A549 (cell line): ENCODE measurements around the gene CLEC4F. TPM values are rescaled to one million over a fixed set of nuclear protein-coding genes. Genes with fewer than 3 reads are reported as not detected.

ENCODE experiments used
- ATAC-seq, 2 experiments: fragments of 200-7000 bp in 1 of 2; fragments of >200 bp in 1 of 2; cut with Nextera tagmentation in 1 of 2; cut with Tn5 transposase in 1 of 2; 3 replicates each; pipeline versions ENCODE4 v1.8.0 to v1.9.1; 2018 to 2020; ENCODE audit warnings: mild to moderate bottlenecking in 1 of 2, moderate library complexity in 1 of 2
- CTCF ChIA-PET: fragments of 300-600 bp; sonication (Branson Sonifier 250); formaldehyde crosslinking; extraction: SDS; loops from one replicate; lab custom pipeline; 2021; ENCODE audit warnings: antibody characterized with exemption, inconsistent platforms; lab: Yijun Ruan, JAX
- POLR2A ChIA-PET: fragments of 350-600 bp; formaldehyde crosslinking; extraction: SDS; loops from one replicate; lab custom pipeline; 2021; ENCODE audit warnings: antibody characterized with exemption, inconsistent platforms; lab: Yijun Ruan, JAX
- DNase-seq, 2 experiments: peaks; one replicate each; pipeline versions ENCODE4 v3.0.0 to v3.0.0-alpha.2; 2011 to 2016; ENCODE audit warnings: low read depth in 1 of 2, low spot score in 1 of 2
- FAIRE-seq: peaks from 2 replicates; lab custom pipeline; 2011; peaks lifted over from hg19 to GRCh38; lab: Jason Lieb, UNC
- H3K27ac ChIP-seq, 2 experiments: fragments of >200 bp; sonication (Bioruptor Twin); formaldehyde crosslinking; 3 replicates each; pipeline ENCODE4 v1.5.1; 2016 to 2017
- H3K4me1 ChIP-seq: fragments of >200 bp; sonication (Bioruptor Twin); formaldehyde crosslinking; 3 replicates; pipeline ENCODE4 v1.6.1; 2016
- H3K4me2 ChIP-seq: fragments of >200 bp; sonication (Bioruptor Twin); formaldehyde crosslinking; 3 replicates; pipeline ENCODE4 v1.6.1; 2016
- H3K4me3 ChIP-seq: fragments of >200 bp; sonication (Bioruptor Twin); formaldehyde crosslinking; 3 replicates; pipeline ENCODE4 v1.5.1; 2016
- H3K9me3 ChIP-seq: fragments of >200 bp; sonication (Bioruptor Twin); formaldehyde crosslinking; 3 replicates; pipeline ENCODE4 v1.6.1; 2016
- CBX8 ChIP-seq: fragments of 200-600 bp; sonication (generic); IDR thresholded peaks from 2 replicates; pipeline ENCODE4 v1.6.1; 2016
- HOXA7 ChIP-seq: fragments of 250-450 bp; sonication (Bioruptor Pico); IDR thresholded peaks from 2 replicates; pipeline ENCODE4 v1.5.0; 2020; ENCODE audit warnings: mild to moderate bottlenecking, moderate library complexity
- HOXB5 ChIP-seq: fragments of 250-450 bp; sonication (Bioruptor Pico); IDR thresholded peaks from 2 replicates; pipeline ENCODE4 v1.5.0; 2020; ENCODE audit warnings: mild to moderate bottlenecking, moderate library complexity
- JUN ChIP-seq, 2 experiments: fragments of >200 bp; sonication (Bioruptor Twin); formaldehyde crosslinking; IDR thresholded peaks; 2 replicates in 1 of 2; 3 replicates in 1 of 2; pipeline ENCODE4 v1.6.1; 2016 to 2017
- NFE2L2 ChIP-seq: fragments of 150-350 bp; conservative IDR thresholded peaks from 2 replicates; pipeline ENCODE4 v1.6.1; 2014; ENCODE audit warnings: low read length
- PHF8 ChIP-seq: fragments of 200-600 bp; sonication (generic); IDR thresholded peaks from 2 replicates; pipeline ENCODE4 v1.6.1; 2016; ENCODE audit warnings: low read depth, mild to moderate bottlenecking, antibody characterized with exemption, moderate library complexity, borderline replicate concordance
- POLR2AphosphoS2 ChIP-seq: conservative IDR thresholded peaks from 2 replicates; pipeline ENCODE4 v1.6.1; 2012; ENCODE audit warnings: low read length, improper control_type of control experiment, inconsistent platforms
- RAD21 ChIP-seq, 2 experiments: fragments of >200 bp in 1 of 2; sonication (Bioruptor Twin) in 1 of 2; formaldehyde crosslinking in 1 of 2; IDR thresholded peaks in 1 of 2; conservative IDR thresholded peaks in 1 of 2; 2 replicates in 1 of 2; 3 replicates in 1 of 2; pipeline ENCODE4 v1.6.1; 2012 to 2018; ENCODE audit warnings: inconsistent platforms in 1 of 2
- RARB ChIP-seq: fragments of 250-450 bp; sonication (Bioruptor Pico); IDR thresholded peaks from 2 replicates; pipeline ENCODE4 v1.8.0; 2021; ENCODE audit warnings: mild to moderate bottlenecking, moderate library complexity
- RCOR1 ChIP-seq: fragments of 150-350 bp; IDR thresholded peaks from 2 replicates; pipeline ENCODE4 v1.6.1; 2014; ENCODE audit warnings: antibody characterized with exemption, low read length, low read depth
- RNF2 ChIP-seq: fragments of 200-600 bp; sonication (generic); IDR thresholded peaks from 2 replicates; pipeline ENCODE4 v1.6.1; 2016; ENCODE audit warnings: low read depth, mild to moderate bottlenecking, antibody characterized with exemption, moderate library complexity, borderline replicate concordance
- SMC3 ChIP-seq: fragments of >200 bp; sonication (Bioruptor Twin); formaldehyde crosslinking; IDR thresholded peaks from 3 replicates; pipeline ENCODE4 v1.6.1; 2018; ENCODE audit warnings: inconsistent platforms
- TFCP2L1 ChIP-seq: fragments of 250-450 bp; sonication (Bioruptor Pico); IDR thresholded peaks from 2 replicates; pipeline ENCODE4 v1.5.0; 2021; ENCODE audit warnings: mild to moderate bottlenecking
- TP53 ChIP-seq: fragments of 250-450 bp; sonication (Bioruptor Pico); IDR thresholded peaks from 2 replicates; pipeline ENCODE4 v1.5.0; 2021; ENCODE audit warnings: mild to moderate bottlenecking, moderate library complexity
- ZSCAN20 ChIP-seq: fragments of 250-450 bp; sonication (Bioruptor Pico); IDR thresholded peaks from 2 replicates; pipeline ENCODE4 v1.8.0; 2022; ENCODE audit warnings: mild to moderate bottlenecking, moderate library complexity
- WGBS: methylation state at CpG from one replicate; pipeline ENCODE4 v1.1.6; 2017; ENCODE audit errors: missing lambda C conversion rate; 5-methylcytosine and 5-hydroxymethylcytosine counted together
- polyA plus RNA-seq, 4 experiments: library from polyadenylated mRNA; depleted of rRNA in 3 of 4; stranded (reverse); fragments of >200 nt; fragmentation: RNase III in 1 of 4; extraction: RNeasy Plus Mini Kit Qiagen cat#74134 plus additional on column Dnase treatment in 1 of 4; gene quantifications; 2 replicates in 3 of 4; 3 replicates in 1 of 4; pipeline ENCODE4 v1.2.3, GENCODE V29; 2011 to 2017
- TF ChIP-seq, protein P1 (sequence below): fragments of >200 bp; sonication (Bioruptor Twin); formaldehyde crosslinking; IDR thresholded peaks from 3 replicates; pipeline ENCODE4 v1.5.1; 2016
- TF ChIP-seq, protein P2 (sequence below): IDR thresholded peaks from 2 replicates; pipeline ENCODE4 v1.6.1; 2012
- TF ChIP-seq, protein P3 (sequence below): fragments of 150-350 bp; IDR thresholded peaks from 2 replicates; pipeline ENCODE4 v1.6.1; 2014; ENCODE audit warnings: low read depth, mild to moderate bottlenecking, low read length

The CLEC4F gene
- polyA plus RNA-seq, 2 of the 4 experiments (the other 2 are of a cell fraction), result not detected

DNA sequence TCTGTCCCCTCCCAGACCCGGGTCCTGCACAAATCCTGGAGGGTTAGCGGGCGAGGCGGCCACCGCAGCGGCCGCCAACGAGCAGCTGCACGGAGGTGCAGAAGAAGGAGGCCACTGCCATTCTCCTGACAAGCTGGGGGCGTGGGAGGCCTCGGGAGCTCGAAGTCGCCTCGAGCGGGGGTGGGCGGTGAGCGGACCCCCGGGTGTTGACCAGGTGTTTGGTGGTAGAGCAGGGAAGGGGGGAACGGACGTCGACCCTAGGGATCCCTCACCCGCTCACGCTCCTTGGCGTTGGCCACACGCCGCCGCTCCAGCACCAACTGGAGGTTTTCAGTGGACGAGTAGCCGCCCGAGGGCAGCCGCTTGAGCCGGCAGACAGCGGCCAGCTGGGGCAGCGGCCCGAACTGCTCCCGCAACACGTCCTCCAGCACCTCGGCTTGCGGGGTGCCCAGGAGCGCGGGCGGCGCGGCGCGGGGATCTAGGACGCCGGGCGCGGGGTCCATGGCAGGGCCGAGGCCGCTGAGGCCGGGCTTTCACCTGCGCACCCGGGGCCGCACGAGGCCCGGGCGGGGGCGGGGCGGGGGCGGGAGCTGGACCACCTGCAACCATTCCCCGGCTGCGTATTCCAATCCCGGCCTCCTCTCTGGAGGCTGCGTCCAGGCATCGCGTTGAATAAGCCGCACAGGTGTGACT is 30.1 kb downstream of the CLEC4F start, which contains the start of gene FIGLA (continued):
- TF ChIP-seq, protein P1, sequence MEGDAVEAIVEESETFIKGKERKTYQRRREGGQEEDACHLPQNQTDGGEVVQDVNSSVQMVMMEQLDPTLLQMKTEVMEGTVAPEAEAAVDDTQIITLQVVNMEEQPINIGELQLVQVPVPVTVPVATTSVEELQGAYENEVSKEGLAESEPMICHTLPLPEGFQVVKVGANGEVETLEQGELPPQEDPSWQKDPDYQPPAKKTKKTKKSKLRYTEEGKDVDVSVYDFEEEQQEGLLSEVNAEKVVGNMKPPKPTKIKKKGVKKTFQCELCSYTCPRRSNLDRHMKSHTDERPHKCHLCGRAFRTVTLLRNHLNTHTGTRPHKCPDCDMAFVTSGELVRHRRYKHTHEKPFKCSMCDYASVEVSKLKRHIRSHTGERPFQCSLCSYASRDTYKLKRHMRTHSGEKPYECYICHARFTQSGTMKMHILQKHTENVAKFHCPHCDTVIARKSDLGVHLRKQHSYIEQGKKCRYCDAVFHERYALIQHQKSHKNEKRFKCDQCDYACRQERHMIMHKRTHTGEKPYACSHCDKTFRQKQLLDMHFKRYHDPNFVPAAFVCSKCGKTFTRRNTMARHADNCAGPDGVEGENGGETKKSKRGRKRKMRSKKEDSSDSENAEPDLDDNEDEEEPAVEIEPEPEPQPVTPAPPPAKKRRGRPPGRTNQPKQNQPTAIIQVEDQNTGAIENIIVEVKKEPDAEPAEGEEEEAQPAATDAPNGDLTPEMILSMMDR, result no peak
- TF ChIP-seq RARB (CRISPR knock-in tag) (no peak), RNF2 (no peak)

DNA sequence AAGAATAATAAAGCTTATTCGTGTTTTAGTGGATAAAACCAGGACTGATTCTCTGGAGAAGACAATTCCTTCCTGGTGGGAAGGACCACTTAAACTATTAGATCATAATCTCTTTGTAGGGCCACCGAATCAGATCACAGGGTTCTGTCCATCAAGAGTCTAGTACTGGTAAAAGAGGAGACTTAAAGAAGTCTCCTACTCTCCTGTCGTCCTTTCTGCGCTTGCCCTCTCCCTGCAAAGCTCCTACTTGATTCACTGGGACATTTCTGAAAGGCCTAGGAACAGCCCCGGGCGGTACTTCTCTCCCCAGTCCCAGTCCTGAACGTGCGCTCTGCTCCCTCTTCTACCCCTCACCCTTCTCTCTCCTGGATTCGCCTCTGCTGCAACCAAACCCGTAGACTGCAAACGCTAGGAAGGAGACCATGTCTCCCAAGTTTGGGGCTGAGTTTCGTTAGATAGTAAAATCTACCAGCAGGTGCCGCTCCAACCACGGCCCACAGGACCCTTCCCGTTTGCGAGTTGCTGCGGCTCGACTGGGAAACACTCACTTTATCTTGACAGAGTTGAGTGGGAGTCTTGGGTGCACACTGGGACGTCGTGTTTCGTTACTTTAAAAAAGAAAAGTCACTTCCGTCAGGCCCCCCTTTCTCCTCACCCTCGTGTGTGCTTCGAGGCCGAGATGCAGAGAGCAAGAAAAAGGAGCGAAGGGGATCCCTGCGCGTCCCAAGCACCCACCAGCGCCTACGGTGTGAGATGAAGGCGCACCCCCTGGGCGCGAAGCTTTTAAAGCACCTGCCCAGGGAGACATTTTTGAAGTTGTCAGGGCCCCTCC is 30.9 kb downstream of the CLEC4F start:
- CTCF ChIA-PET, result interaction anchor here (0.5 to 11.7 kb wide), 71 partner anchors 8 to 1409 kb away, joined by 3 to 147 read pairs (median 4); partner anchors contain the start of genes ADD2, ANKRD53, CLEC4F and TGFA
- Histone ChIP-seq H3K9me3 (no peaks in the 10 kb centered on the region), H3K4me1 (peaks cover 7% of the 10 kb centered on the region; the same call in 1 of the 3 replicates), H3K4me2 (peak overlapping the region; percentile 97), H3K4me3 (peak overlapping the region; percentile 45), H3K27ac (0 out of 6 replicates have a peak overlapping the region, but pooled peaks of 1 of the 2 experiments have one; percentile 11)
- FAIRE-seq (peak; percentile 54), DNase-seq (peak; percentile 78 to 85), ATAC-seq (peak; percentile 86 to 96)
- WGBS, result 4% methylated on average over 33 of the region's 33 CpGs
- TF ChIP-seq, protein P2, sequence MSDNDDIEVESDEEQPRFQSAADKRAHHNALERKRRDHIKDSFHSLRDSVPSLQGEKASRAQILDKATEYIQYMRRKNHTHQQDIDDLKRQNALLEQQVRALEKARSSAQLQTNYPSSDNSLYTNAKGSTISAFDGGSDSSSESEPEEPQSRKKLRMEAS, result peak; percentile 44; the same call in 1 of the 2 replicates
- TF ChIP-seq HOXB5 (CRISPR knock-in tag) (no peak), TP53 (CRISPR knock-in tag) (no peak), RCOR1 (no peak), JUN (IDR thresholded peaks at IDR 0.05) (no peak), HOXA7 (CRISPR knock-in tag) (no peak), SMC3 (peak; percentile 80), TFCP2L1 (CRISPR knock-in tag) (no peak), RAD21 (conservative IDR thresholded peaks at IDR 0.05 in 1 of 2, IDR thresholded peaks at IDR 0.05 in 1 of 2) (peak; percentile 90 to 94)
- TF ChIP-seq, protein P1, result peak; percentile 98
- POLR2A ChIA-PET, result no interaction called here

DNA sequence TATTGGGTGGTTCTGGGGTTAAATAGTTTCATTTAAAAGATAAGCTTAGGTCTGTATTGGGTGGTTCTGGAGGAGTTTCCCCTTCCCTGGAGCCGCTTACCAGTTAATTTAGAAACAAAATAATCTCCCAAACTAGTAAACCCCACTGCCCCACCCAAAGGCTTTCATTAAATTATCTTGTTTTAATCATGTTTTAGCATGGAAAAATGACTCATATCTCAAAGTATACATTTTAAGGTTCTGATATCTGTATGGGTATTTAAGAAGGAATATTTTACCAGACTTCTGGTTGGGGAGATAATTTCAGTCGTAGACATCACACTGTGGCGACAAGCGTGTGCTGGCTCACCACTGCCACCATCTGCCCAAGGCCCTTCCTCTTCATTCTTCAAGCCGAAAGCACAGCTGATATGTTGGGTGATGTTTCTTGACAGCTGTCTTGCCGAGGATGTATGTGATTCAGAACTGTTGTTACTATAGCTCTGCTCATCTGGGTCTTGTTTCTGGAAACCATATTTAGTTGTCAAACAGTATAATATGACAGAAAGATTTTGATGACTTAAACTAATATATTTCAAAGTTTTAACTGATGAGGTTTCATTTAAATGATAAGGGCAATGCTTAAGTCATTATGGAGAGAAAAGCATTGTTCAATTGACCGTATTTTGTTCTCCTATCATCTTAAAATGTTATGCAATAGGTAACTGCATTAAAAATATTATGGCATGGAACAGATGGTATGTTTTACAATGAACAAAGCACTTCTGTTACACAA is 35.1 kb downstream of the CLEC4F start:
- peak; percentile 59 for FAIRE-seq
- ATAC-seq, result peak; percentile 66 to 77; a peak in 5 of 6 replicates
- Histone ChIP-seq H3K9me3 (no peaks in the 10 kb centered on the region), H3K4me2 (no peak overlapping the region), H3K4me3 (no peak overlapping the region), H3K27ac (no peak overlapping the region), H3K4me1 (peaks cover 6% of the 10 kb centered on the region)
- DNase-seq, result peak; percentile 49 to 74
- POLR2A ChIA-PET, result interaction anchor here (1.2 kb wide), 1 partner anchor 481 kb away, joined by 3 read pairs; no protein-coding TSS in a partner anchor
- 13% methylated on average over 7 of the region's 7 CpGs for WGBS
- CTCF ChIA-PET, result interaction anchor here (0.6 to 9.0 kb wide), 39 partner anchors 8 to 487 kb away, joined by 3 to 78 read pairs (median 4); partner anchors contain the start of gene ADD2
- TF ChIP-seq PHF8 (no peak), SMC3 (peak; percentile 81), CBX8 (no peak), ZSCAN20 (CRISPR knock-in tag) (no peak), RAD21 (conservative IDR thresholded peaks at IDR 0.05 in 1 of 2, IDR thresholded peaks at IDR 0.05 in 1 of 2) (peak; percentile 79 to 83), POLR2AphosphoS2 (no peak), NFE2L2 (no peak)
- TF ChIP-seq, protein P2, result peak; percentile 52
- TF ChIP-seq, protein P3, sequence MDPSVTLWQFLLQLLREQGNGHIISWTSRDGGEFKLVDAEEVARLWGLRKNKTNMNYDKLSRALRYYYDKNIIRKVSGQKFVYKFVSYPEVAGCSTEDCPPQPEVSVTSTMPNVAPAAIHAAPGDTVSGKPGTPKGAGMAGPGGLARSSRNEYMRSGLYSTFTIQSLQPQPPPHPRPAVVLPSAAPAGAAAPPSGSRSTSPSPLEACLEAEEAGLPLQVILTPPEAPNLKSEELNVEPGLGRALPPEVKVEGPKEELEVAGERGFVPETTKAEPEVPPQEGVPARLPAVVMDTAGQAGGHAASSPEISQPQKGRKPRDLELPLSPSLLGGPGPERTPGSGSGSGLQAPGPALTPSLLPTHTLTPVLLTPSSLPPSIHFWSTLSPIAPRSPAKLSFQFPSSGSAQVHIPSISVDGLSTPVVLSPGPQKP, result no peak
- TF ChIP-seq, protein P1, result peak; percentile 84
